Transverse colon (tissue), 4 donors: ENCODE data around the gene CREBBP.

Source experiments
- POLR2A ChIP-seq: fragments of 450-650 bp; IDR thresholded peaks from one replicate; pipeline ENCODE4 v1.6.1; 2016; ENCODE audit warnings: antibody characterized with exemption, mild to moderate bottlenecking, moderate library complexity
- POLR2AphosphoS5 ChIP-seq, 3 donors: sonication (generic); formaldehyde crosslinking; IDR thresholded peaks; one replicate each; pipeline ENCODE4 v1.6.1; 2016; ENCODE audit warnings: antibody characterized with exemption in 3 of 3
- TF ChIP-seq, protein P1 (sequence below), 5 experiments: fragments of 200-600 bp in 3 of 5; fragments of 450-650 bp in 2 of 5; sonication (generic) in 3 of 5; IDR thresholded peaks; 1 replicate in 2 of 5; 2 replicates in 3 of 5; pipeline ENCODE4 v1.5.1; 2016 to 2017; ENCODE audit warnings: antibody characterized with exemption in 5 of 5, inconsistent platforms in 3 of 5, mild to moderate bottlenecking in 2 of 5, moderate library complexity in 1 of 5

DNA sequence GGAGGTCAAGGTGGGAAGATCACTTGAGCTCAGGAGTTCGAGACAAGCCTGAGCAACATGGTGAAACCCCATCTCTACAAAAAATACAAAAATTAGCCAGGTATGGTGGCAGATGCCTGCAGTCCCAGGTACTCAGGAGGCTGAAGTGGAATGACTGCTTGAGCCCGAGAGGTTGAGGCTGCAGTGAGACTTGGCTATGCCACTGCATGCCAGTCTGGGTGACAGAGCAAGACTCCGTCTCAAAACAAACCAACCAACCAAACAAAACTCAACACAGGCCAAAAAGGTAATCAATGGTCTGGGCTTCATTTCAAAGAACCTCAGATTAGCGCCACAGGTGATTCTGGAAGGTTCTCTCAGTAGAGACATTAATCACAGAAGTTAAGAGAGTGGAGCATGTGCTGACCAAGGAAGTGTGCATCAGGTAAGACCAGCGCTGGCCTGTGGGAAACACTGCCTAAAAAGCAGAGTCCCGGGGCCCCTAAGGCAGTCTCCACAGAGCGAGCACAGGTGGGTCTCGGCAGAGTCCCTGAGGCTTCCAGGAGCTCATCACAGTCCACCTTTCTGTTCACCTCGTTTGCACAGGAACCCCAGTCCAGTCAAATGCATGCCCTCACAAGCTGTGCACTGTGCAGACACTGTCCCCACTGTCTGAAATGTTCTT is 91.7 kb downstream of the CREBBP start:
- TF ChIP-seq, protein P1, sequence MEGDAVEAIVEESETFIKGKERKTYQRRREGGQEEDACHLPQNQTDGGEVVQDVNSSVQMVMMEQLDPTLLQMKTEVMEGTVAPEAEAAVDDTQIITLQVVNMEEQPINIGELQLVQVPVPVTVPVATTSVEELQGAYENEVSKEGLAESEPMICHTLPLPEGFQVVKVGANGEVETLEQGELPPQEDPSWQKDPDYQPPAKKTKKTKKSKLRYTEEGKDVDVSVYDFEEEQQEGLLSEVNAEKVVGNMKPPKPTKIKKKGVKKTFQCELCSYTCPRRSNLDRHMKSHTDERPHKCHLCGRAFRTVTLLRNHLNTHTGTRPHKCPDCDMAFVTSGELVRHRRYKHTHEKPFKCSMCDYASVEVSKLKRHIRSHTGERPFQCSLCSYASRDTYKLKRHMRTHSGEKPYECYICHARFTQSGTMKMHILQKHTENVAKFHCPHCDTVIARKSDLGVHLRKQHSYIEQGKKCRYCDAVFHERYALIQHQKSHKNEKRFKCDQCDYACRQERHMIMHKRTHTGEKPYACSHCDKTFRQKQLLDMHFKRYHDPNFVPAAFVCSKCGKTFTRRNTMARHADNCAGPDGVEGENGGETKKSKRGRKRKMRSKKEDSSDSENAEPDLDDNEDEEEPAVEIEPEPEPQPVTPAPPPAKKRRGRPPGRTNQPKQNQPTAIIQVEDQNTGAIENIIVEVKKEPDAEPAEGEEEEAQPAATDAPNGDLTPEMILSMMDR (IDR thresholded peaks at IDR 0.05): no peak
- TF ChIP-seq POLR2AphosphoS5 (IDR thresholded peaks at IDR 0.05): no peak
- TF ChIP-seq POLR2A: no peak
